Choroid plexus epithelial cell (primary cell): ENCODE measurements around the gene PDSS2.
A peak's percentile ranks its signal among the peaks of the same experiment; 100 is the strongest.

Source experiments
- DNase-seq: peaks from one replicate; pipeline ENCODE4 v3.0.0-alpha.2; 2010; ENCODE audit warnings: low read depth
- H3K4me3 ChIP-seq: 2 replicates; pipeline ENCODE4 v1.5.1; 2011; ENCODE audit warnings: low read depth, mild to moderate bottlenecking, control low read depth, low read length, moderate library complexity
- TF ChIP-seq, protein P1 (sequence below): conservative IDR thresholded peaks from 2 replicates; pipeline ENCODE4 v1.5.1; 2011; ENCODE audit warnings: low read depth, mild to moderate bottlenecking, control low read depth, inconsistent platforms, low read length, moderate library complexity

PDSS2 gene, protein sequence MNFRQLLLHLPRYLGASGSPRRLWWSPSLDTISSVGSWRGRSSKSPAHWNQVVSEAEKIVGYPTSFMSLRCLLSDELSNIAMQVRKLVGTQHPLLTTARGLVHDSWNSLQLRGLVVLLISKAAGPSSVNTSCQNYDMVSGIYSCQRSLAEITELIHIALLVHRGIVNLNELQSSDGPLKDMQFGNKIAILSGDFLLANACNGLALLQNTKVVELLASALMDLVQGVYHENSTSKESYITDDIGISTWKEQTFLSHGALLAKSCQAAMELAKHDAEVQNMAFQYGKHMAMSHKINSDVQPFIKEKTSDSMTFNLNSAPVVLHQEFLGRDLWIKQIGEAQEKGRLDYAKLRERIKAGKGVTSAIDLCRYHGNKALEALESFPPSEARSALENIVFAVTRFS

DNA sequence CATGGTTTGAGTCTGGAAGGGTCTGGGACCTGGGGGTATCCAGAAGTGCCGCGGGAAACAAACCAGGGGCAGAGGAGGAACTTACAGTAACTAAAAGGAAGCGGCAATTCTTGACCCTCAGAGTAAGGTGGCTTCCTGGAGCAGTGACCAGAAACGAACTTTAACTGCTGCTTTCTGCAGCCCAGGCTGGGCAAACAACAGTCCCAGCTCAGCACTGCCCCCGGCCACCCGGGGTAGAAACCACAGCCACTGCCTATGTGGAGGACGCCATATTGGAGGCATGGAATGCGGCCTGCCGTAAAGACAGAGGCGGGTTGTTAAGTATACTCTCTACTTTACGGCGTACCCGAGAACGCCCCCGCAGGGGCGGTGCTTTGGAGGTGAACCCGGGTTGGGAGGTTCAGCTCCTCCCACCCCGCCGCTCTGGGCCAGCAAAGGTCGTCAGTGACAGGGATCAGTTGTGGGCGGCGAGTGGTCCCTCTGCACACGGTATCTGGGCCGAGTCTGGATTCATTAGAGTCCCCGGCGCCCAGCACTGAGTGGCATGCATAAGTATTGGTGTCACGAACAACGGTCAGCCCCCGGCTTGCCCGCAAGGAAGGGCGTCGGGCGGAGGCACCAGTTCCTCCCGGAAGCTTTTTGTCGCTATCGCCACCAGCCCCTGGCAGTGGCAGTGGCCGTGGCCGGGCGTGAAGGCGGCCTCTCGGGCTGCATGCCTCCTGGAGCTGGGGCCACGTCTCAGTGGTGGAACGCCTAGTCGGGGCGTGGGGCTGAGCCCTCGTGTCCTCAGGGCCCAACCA, at the start of gene PDSS2:
Gene PDSS2, minus strand, starts transcription at position 282 of the 800 bp plus-strand sequence. Its CDS starts 279 bp downstream, at position 3.
- TF ChIP-seq, protein P1, sequence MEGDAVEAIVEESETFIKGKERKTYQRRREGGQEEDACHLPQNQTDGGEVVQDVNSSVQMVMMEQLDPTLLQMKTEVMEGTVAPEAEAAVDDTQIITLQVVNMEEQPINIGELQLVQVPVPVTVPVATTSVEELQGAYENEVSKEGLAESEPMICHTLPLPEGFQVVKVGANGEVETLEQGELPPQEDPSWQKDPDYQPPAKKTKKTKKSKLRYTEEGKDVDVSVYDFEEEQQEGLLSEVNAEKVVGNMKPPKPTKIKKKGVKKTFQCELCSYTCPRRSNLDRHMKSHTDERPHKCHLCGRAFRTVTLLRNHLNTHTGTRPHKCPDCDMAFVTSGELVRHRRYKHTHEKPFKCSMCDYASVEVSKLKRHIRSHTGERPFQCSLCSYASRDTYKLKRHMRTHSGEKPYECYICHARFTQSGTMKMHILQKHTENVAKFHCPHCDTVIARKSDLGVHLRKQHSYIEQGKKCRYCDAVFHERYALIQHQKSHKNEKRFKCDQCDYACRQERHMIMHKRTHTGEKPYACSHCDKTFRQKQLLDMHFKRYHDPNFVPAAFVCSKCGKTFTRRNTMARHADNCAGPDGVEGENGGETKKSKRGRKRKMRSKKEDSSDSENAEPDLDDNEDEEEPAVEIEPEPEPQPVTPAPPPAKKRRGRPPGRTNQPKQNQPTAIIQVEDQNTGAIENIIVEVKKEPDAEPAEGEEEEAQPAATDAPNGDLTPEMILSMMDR: peak; percentile 71
- H3K4me3 ChIP-seq: peak within 1 kb of the TSS; percentile 76
- DNase-seq: peak; percentile 96

DNA sequence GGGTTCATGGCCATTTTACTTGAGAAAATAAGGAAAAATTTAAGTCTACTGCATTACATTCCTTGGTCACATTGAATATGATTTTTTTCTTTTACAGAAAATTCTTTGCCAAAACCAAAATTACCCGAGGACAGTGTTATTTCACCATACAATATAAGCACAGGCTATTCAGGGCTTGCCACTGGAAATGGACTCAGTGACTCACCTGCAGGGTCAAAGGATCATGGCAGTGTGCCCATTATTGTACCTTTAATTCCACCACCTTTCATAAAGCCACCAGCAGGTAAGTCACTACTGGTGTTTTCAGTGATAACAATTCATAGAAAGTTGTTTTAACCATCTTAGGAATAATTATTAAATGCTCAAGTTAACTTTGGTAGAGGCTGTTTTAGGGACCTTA, 46.8 kb upstream of the PDSS2 start:
- DNase-seq: no peak
- TF ChIP-seq, protein P1: no peak
- no peak overlapping the region for H3K4me3 ChIP-seq

DNA sequence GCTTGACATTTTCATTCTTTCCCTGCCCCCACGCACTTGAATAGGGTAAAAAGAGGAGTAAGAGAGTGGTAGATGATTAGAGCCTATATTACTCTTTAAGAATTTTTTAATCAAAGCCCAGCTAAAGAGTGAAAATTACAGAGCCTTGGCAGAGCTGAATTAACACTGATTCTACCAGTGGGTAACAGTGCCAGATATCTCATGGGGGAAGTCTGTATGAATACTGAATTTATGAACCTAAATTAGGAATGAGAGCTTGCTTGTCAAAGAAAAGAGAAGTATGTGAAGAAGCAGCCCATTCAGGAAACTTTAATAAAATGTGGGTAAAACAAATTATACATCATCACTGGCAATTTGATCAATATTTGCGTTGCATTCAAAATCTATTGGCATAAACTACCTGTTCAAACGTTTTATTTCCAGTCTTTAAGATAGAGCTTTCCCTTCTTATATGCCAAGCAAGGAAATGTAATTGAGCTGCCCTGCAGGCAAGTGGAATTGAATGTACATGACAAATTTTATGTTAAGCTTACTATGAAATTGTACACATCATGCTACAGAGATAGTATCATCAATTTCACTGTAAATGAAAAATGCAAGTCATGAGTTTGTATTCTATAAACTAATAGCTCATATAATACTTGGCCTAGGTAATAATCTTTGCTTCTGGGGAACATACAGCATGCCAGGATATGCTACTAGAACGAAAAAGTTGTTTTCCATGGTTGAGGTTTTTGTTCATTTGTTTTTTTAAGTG, 45.1 kb upstream of the PDSS2 start:
- no peak for DNase-seq
- no peak overlapping the region for H3K4me3 ChIP-seq
- TF ChIP-seq, protein P1: no peak

DNA sequence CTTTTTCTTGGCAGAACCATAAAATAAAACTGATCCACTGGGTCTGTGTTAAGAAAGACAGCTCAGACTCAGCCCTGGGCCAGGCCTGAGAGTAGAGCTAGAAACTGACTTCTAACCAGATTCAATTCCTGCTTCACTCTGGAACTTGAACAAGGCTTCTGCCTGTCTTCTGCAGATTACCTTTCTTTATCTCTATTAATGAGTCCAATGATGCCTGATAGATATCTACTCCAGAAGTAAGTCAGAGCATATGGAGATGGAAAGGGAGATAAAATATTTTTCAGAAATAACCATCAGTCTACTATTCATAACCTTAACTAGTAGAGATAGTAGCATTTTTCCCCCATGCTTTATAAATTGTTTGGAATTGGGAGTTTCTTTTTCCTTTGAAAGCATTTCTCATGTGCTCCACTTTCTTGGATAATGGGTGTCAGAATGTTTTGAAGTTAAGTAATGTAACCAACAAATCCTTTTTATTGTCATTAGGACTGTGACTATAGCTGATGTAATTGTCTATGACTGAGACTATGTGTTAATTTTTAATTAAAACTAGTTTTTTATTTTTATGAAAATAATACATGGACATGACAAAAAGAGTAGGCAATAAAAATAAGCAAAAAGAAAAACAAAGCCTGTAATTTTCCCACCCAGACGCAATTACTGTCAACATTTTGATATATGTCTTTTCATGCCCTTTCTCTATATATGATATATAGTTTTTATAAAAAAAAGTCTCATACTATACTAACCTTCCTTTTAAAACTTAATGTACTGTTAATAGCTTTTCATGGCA, 37.7 kb upstream of the PDSS2 start:
- DNase-seq: no peak
- no peak overlapping the region for H3K4me3 ChIP-seq
- TF ChIP-seq, protein P1: no peak

DNA sequence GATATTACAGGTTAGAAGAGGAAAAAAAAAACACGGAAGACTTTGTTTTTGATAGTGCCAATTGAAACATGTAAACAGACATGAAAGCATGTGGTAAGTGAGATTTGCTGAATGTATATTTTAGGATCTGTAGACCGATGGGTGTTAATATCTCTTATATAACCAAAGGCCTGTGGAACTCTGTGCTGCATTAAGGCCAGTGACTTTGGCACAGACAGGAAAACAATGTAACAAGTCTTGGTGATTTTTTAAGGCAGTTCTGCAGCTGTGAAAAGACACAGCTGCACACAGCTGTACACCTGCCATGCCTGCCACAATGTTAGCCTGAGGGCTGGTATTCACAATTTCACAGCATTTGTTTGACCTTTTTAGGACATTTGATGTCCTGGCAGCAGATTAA, 36.6 kb upstream of the PDSS2 start:
- no peak for DNase-seq
- no peak overlapping the region for H3K4me3 ChIP-seq
- TF ChIP-seq, protein P1: no peak

DNA sequence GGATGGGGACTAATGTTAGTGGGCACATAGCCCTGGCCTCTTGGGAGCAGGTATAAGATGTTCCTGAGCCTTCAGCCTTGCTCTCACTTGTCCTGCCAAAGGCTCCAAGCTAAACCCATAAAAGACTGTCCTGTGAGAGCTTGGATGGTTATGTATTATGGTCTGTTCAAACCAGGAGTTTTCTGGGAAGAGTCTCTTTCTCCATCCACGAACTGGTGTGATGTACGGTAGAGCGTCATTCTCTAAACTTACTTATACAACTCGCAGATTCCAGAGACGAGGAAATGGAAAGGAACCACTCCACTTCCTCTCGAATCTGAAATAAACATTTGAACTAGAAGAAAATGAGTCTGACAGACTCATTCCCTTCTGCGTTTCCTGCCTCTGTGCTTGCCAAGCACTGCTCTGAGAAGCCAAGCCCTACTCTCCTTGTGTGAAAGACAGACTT, 35.9 kb upstream of the PDSS2 start:
- H3K4me3 ChIP-seq: no peak overlapping the region
- TF ChIP-seq, protein P1: no peak
- DNase-seq: peak; percentile 52
